K562 (cell line): ENCODE measurements around the gene STMN3. TPM values are rescaled to one million over a fixed set of nuclear protein-coding genes. Genes with fewer than 3 reads are reported as not detected.

Source experiments
- ATAC-seq: fragments of 200-7000 bp; cut with Tn5 transposase; 3 replicates; pipeline ENCODE4 v1.9.1; 2020; ENCODE audit warnings: moderate library complexity
- BruUV-seq: library from RNA; stranded (reverse); fragments of 400-500 nt; replicated peaks from 2 replicates; lab custom pipeline; 2021; lab: Mats Ljungman, UMichigan
- CTCF ChIA-PET: fragments of 300-600 bp; formaldehyde crosslinking; extraction: SDS; loops from one replicate; lab custom pipeline; 2021; ENCODE audit warnings: low intra/inter-chr PET ratio; lab: Yijun Ruan, JAX
- POLR2A ChIA-PET: fragments of 300-600, 350-650 bp; sonication (Branson Sonifier 250); formaldehyde crosslinking; extraction: SDS; loops from one replicate; lab custom pipeline; 2021; ENCODE audit warnings: antibody characterized with exemption, inconsistent platforms; lab: Yijun Ruan, JAX
- DNase-seq, 4 experiments: peaks; one replicate each; pipeline versions ENCODE4 v3.0.0 to v3.0.0-alpha.2; 2011 to 2018; ENCODE audit warnings: low spot score in 3 of 4, mixed read lengths in 3 of 4; ENCODE audit errors: extremely low read depth in 1 of 4
- FAIRE-seq: peaks from 2 replicates; lab custom pipeline; 2011; peaks lifted over from hg19 to GRCh38; lab: Jason Lieb, UNC
- H2AFZ ChIP-seq: 2 replicates; pipeline ENCODE4 v1.6.0; 2011; ENCODE audit warnings: low read depth, low read length, control low read depth, inconsistent platforms
- H3K27ac ChIP-seq: fragments of 200-600 bp; 3 replicates; pipeline ENCODE4 v1.8.0; 2011; ENCODE audit warnings: low read depth, mild to moderate bottlenecking, control low read depth, inconsistent platforms, low read length, moderate library complexity, mixed read lengths; ENCODE audit errors: extremely low read depth
- H3K27me3 ChIP-seq, 2 experiments: fragments of 300-600 bp in 1 of 2; 2 replicates in 1 of 2; 3 replicates in 1 of 2; pipeline versions ENCODE4 v1.6.0 to v1.8.0; 2011; ENCODE audit warnings: inconsistent platforms in 2 of 2, low read length in 2 of 2, mild to moderate bottlenecking in 1 of 2, mixed read lengths in 1 of 2, moderate library complexity in 1 of 2; ENCODE audit not compliant: control insufficient read depth in 2 of 2, insufficient read depth in 2 of 2
- H3K36me3 ChIP-seq: fragments of 300-600 bp; 3 replicates; pipeline ENCODE4 v1.8.0; 2011; ENCODE audit warnings: mild to moderate bottlenecking, low read length, inconsistent platforms; ENCODE audit not compliant: control insufficient read depth, insufficient read depth
- H3K4me1 ChIP-seq, 2 experiments: fragments of 200-600 bp in 1 of 2; replicated peaks in 1 of 2; 2 replicates in 1 of 2; 3 replicates in 1 of 2; pipeline versions ENCODE4 v1.5.1 to v1.8.0; 2011; ENCODE audit warnings: inconsistent platforms in 2 of 2, low read length in 2 of 2, mild to moderate bottlenecking in 1 of 2, mixed read lengths in 1 of 2, moderate library complexity in 1 of 2; ENCODE audit not compliant: control insufficient read depth in 2 of 2, insufficient read depth in 2 of 2
- H3K4me2 ChIP-seq: 2 replicates; pipeline ENCODE4 v1.6.1; 2011; ENCODE audit warnings: low read length, control low read depth, inconsistent platforms, mixed read lengths; ENCODE audit not compliant: insufficient read depth
- H3K4me3 ChIP-seq: fragments of 200-600 bp; sonication (generic), shearing (Covaris generic); 2 replicates; pipeline ENCODE4 v1.5.1; 2016; ENCODE audit warnings: control low read depth, inconsistent platforms
- H3K79me2 ChIP-seq: fragments of 200-600 bp; 3 replicates; pipeline ENCODE4 v1.8.0; 2011; ENCODE audit warnings: low read length, inconsistent platforms; ENCODE audit not compliant: control insufficient read depth, insufficient read depth
- H3K9ac ChIP-seq, 2 experiments: 2 replicates each; pipeline versions ENCODE4 v1.6.0 to v1.6.1; 2011; ENCODE audit warnings: low read depth in 2 of 2, low read length in 2 of 2, control low read depth in 1 of 2, inconsistent platforms in 1 of 2, mild to moderate bottlenecking in 1 of 2, mixed read lengths in 1 of 2; ENCODE audit not compliant: insufficient read depth in 1 of 2
- H3K9me1 ChIP-seq: one replicate; pipeline ENCODE4 v1.6.0; 2011; ENCODE audit warnings: inconsistent platforms, mild to moderate bottlenecking, low read length, moderate library complexity; ENCODE audit not compliant: control insufficient read depth, insufficient read depth
- H3K9me3 ChIP-seq: replicated peaks from 2 replicates; pipeline ENCODE4 v1.5.1; 2011; ENCODE audit warnings: low read depth, low read length, inconsistent platforms; ENCODE audit not compliant: control insufficient read depth, insufficient read depth
- H4K20me1 ChIP-seq: replicated peaks from 2 replicates; pipeline ENCODE4 v1.6.1; 2011; ENCODE audit warnings: low read length, inconsistent platforms, mixed read lengths; ENCODE audit not compliant: control insufficient read depth, insufficient read depth
- HNRNPLL ChIP-seq: fragments of 200-400 bp; formaldehyde crosslinking; IDR thresholded peaks from 2 replicates; pipeline ENCODE4 v1.6.1; 2017; ENCODE audit warnings: low read length, low read depth, mild to moderate bottlenecking; ENCODE audit not compliant: poor library complexity, severe bottlenecking
- NFIC ChIP-seq: fragments of 450-650 bp; IDR thresholded peaks from 2 replicates; pipeline ENCODE4 v1.6.1; 2017; ENCODE audit warnings: mild to moderate bottlenecking, inconsistent platforms
- NRF1 ChIP-seq, 2 experiments: fragments of 450-650 bp; IDR thresholded peaks in 1 of 2; conservative IDR thresholded peaks in 1 of 2; 2 replicates each; pipeline ENCODE4 v1.6.1; 2014; ENCODE audit warnings: mild to moderate bottlenecking in 2 of 2
- ZNF133 ChIP-seq: fragments of 250-450 bp; sonication (Bioruptor Pico); IDR thresholded peaks from 2 replicates; pipeline ENCODE4 v1.4.0; 2020; ENCODE audit warnings: mild to moderate bottlenecking
- ZNF232 ChIP-seq: sonication (generic); formaldehyde crosslinking; IDR thresholded peaks from 2 replicates; pipeline ENCODE4 v1.8.0; 2022; ENCODE audit warnings: mild to moderate bottlenecking, missing genetic modification reagents
- WGBS: fragments of 100-300 bp; shearing (Covaris generic); methylation state at CpG from one replicate; pipeline ENCODE4 v1.1.6; 2016; ENCODE audit warnings: low coverage, mixed read lengths; ENCODE audit not compliant: insufficient coverage; ENCODE audit errors: missing lambda C conversion rate; 5-methylcytosine and 5-hydroxymethylcytosine counted together
- in situ Hi-C: fragments of 300-500 bp; cut with MboI; formaldehyde crosslinking; loops from 4 replicates; pipeline ENCODE4 v1.15.0; 2018; ENCODE audit warnings: inconsistent platforms, mixed read lengths
- intact Hi-C: fragments of 100-400 bp; cut with micrococcal nuclease; formaldehyde crosslinking; loops from 2 replicates; pipeline ENCODE4 v1.14.2; 2022
- polyA plus RNA-seq, 8 experiments: library from polyadenylated mRNA; depleted of rRNA in 4 of 8; stranded (reverse) in 5 of 8; unstranded in 3 of 8; fragments of >200 nt; fragmentation: Nextera tagmentation in 2 of 8; fragmentation: Illumina TruSeq in 1 of 8; extraction: Ambion mirVana in 2 of 8; extraction: Trizol in 1 of 8; gene quantifications; 2 replicates each; pipeline versions ENCODE4 v1.2.1 to v1.2.3, GENCODE V29; 2011 to 2014; ENCODE audit warnings: inconsistent platforms in 1 of 8, missing spikeins in 1 of 8
- total RNA-seq, 7 experiments: library from RNA; depleted of rRNA in 6 of 7; stranded (reverse); fragments of >200 nt in 6 of 7; fragmentation: Illumina TruSeq in 2 of 7; extraction: Trizol in 2 of 7; gene quantifications; 2 replicates each; pipeline versions ENCODE4 v1.2.1 to v1.2.3, GENCODE V29; 2011 to 2021; ENCODE audit warnings: low replicate concordance in 1 of 7
- TF ChIP-seq, protein P1 (sequence below): fragments of 450-650 bp; IDR thresholded peaks from 2 replicates; pipeline ENCODE4 v1.7.0; 2016; ENCODE audit warnings: borderline replicate concordance

The STMN3 gene
- total and polyA plus RNA-seq, 9 of the 15 experiments (the other 6 are each of a cell fraction or from before 2014, with no cell fraction given) = 0.70 to 65.6 (median 29.4) TPM

DNA sequence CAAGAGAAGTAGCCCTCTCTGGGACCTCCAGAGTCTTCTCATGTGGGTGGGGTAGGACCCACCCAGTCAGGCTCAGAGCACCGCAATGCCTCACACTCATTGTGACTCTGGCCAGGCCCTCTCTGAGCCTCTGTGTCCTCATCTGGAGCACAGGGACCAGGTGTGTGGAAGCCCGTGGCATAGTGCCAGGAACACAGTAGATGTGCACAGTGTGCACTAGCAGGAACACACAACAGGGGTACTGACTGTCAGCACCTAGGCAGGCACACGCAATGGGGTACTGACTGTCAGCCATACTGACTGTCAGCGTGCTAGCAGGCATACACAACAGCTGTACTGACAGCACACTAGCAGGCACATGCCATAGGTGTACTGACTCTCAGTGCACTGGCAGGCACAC, 2.0 kb upstream of the STMN3 start:
- no peaks in the 10 kb centered on the region for H3K9me1 ChIP-seq
- no peaks in the 10 kb centered on the region for H3K27me3 ChIP-seq
- no peak overlapping the region for H3K4me2 ChIP-seq
- peak overlapping the region in 1 of 2 experiments; percentile 84; a peak in 2 of 4 replicates for H3K9ac ChIP-seq
- POLR2A ChIA-PET = interaction anchor here (0.6 to 0.7 kb wide), 2 partner anchors 13 to 226 kb away, joined by 3 read pairs; no protein-coding TSS in a partner anchor
- intact Hi-C loops = loop anchor here (10.0 kb wide), 1 partner anchor 120 kb away; the partner anchor contains the start of gene PTK6
- H3K27ac ChIP-seq = no peak overlapping the region
- BruUV-seq = no TSS peak
- peaks cover 9% of the 10 kb centered on the region; the same call in 1 of the 3 replicates for H3K36me3 ChIP-seq
- ATAC-seq = no peak
- WGBS = 65% methylated on average over 4 of the region's 4 CpGs
- H3K79me2 ChIP-seq = peaks cover 46% of the 10 kb centered on the region
- in situ Hi-C loops = no loop called here
- FAIRE-seq = no peak
- H3K9me3 ChIP-seq = no peaks in the 10 kb centered on the region
- TF ChIP-seq HNRNPLL (peak; percentile 12), ZNF133 (CRISPR knock-in tag) (no peak), NRF1 (conservative IDR thresholded peaks at IDR 0.05 in 1 of 2, IDR thresholded peaks at IDR 0.05 in 1 of 2) (no peak), NFIC (peak; percentile 77), ZNF232 (CRISPR knock-in tag) (no peak)
- TF ChIP-seq, protein P1, sequence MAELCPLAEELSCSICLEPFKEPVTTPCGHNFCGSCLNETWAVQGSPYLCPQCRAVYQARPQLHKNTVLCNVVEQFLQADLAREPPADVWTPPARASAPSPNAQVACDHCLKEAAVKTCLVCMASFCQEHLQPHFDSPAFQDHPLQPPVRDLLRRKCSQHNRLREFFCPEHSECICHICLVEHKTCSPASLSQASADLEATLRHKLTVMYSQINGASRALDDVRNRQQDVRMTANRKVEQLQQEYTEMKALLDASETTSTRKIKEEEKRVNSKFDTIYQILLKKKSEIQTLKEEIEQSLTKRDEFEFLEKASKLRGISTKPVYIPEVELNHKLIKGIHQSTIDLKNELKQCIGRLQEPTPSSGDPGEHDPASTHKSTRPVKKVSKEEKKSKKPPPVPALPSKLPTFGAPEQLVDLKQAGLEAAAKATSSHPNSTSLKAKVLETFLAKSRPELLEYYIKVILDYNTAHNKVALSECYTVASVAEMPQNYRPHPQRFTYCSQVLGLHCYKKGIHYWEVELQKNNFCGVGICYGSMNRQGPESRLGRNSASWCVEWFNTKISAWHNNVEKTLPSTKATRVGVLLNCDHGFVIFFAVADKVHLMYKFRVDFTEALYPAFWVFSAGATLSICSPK = no peak
- H4K20me1 ChIP-seq = no peaks in the 10 kb centered on the region; the same call in 1 of the 2 replicates
- H2AFZ ChIP-seq = no peak overlapping the region
- DNase-seq = no peak
- no peak overlapping the region for H3K4me3 ChIP-seq
- CTCF ChIA-PET = no interaction called here
- peaks cover 28 to 73% of the 10 kb centered on the region in 2 experiments for H3K4me1 ChIP-seq
